ENCODE results near the gene HYAL3.
"Not testable (repeated sequence)": the region's sequence is repeated elsewhere in the genome, so short reads cannot be mapped to it uniquely, and the experiment has no call there.

HYAL3 gene

GRCh38 chr3:50288387-50289007, 10.7 kb downstream of the HYAL3 start:
- no peak for DNase-seq

GRCh38 chr3:50287262-50287661, 11.9 kb downstream of the HYAL3 start:
- DNase-seq = no peak

- no peak for DNase-seq
Measured at GRCh38 chr3:50286322-50287227, 12.6 kb downstream of the HYAL3 start.

DNA sequence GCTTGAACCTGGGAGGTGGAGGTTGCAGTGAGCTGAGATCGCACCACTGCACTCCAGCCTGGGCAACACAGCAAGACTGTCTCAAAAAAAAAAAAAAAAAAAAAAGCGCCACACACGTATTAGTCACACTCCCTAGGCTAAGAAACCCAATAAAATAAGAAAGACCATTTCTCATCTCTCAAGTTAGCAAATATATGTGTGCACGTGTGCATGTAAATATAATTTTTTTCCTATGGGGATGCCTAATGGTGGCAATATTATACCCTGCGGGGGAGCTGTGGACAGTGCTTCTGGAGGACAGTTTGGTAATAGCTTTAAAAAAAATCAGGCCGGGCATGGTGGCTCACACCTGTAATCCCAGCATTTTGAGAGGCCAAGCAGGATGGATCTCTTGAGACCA, 15.1 kb downstream of the HYAL3 start:
- DNase-seq = not testable (repeated sequence)

- no peak for DNase-seq
Measured at GRCh38 chr3:50279255-50280016, 19.8 kb downstream of the HYAL3 start.

- DNase-seq = no peak
Measured at GRCh38 chr3:50278880-50279224, 20.4 kb downstream of the HYAL3 start, which contains the start of gene LSMEM2. Gene LSMEM2, plus strand, starts transcription at chr3:50279087. Its CDS starts 27 bp downstream, at chr3:50279114.

DNA sequence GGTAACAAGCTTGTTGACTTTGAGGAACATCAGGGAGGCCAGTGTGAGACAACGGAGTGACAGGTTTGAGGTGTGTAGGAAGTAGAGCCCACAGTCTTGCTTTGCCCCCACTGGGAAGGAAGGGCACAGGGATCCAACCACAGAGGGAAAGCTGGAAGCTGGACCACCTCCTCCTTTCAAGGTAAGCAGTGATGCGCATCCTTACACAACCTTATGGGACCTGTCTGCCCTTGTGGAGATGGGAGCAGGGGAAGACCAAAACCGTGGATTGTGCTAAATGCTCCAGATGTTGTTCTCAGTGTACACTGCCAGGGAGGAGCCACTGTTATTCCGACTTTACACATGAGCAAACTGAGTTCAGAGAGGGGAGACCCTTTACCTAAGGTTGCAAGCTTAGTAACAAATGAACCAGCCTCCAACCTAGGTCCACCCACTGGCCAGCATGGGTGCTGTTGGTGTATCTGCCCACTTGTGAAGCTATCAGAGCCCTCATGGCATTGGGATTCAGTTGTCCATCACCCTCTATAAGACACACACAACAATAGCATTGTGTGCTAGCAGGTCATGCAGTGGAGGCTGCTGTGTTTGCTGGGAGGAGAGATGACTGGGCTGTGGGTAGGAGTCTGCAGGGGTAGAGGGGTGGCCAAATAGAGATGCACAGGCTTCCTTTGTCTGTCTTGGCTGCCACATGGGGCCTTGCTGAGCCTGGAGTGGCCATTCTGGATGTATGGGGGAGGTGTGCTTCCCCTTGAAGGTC, 20.9 kb downstream of the HYAL3 start:
- DNase-seq = no peak

- no peak for DNase-seq
Measured at GRCh38 chr3:50276762-50277101, 22.5 kb downstream of the HYAL3 start.

DNA sequence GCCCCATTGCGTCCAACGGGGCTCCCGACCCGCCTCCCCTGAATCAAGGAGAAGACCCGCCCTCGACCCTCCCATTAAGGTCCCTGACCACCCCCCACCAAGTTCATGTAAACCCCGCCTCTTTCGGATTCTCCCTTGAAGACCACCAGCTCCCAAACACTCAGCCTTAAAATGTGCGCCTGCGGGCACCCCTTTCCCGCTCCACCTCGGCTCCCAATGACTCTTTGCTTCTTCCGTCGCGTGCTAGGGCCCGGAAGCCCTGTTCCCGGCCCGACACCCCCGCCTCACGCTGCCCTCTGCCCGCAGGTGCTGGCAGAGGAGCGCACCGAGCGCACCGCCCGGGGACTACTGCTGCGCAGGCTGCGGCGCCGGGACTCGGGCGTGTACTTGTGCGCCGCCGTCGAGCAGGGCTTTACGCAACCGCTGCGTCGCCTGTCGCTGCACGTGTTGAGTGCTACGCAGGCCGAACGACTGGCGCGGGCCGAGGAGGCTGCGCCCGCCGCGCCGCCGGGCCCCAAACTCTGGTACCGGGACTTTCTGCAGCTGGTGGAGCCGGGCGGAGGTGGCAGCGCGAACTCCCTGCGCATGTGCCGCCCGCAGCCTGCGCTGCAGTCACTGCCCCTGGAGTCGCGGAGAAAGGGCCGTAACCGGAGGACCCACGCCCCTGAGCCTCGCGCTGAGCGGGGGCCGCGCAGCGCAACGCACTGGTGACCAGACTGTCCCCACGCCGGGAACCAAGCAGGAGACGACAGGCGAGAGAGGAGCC, 23.0 kb downstream of the HYAL3 start:
- DNase-seq = no peak

DNA sequence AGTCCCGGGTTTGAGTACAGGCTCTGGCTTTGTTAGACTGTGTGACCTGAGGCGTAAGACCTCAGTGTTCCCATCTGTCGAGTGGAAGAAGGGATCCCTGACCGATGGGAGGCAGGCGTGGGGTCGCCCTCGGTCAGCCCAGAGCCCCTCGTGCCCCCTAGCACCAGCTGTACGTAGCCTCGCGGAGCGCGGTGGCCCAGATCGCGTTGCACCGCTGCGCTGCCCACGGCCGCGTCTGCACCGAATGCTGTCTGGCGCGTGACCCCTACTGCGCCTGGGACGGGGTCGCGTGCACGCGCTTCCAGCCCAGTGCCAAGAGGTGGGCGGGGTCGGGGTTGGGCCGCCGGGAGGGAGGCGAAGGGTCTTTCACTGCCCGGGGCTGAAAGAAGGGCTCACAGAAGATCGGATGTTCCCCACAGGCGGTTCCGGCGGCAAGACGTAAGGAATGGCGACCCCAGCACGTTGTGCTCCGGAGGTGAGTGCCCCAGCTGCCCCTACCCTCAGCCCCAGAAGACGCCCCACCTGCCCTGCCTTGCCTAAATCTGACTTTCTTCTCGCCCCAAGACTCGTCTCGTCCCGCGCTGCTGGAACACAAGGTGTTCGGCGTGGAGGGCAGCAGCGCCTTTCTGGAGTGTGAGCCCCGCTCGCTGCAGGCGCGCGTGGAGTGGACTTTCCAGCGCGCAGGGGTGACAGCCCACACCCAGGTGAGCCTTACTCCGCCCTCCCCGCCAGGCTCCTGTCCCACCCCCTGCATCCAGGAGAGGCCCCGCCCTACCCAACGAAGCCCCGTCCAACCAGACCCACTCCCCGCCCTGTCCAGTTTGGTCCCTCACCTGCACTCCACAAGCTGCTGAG, 23.8 kb downstream of the HYAL3 start:
- DNase-seq = no peak

DNA sequence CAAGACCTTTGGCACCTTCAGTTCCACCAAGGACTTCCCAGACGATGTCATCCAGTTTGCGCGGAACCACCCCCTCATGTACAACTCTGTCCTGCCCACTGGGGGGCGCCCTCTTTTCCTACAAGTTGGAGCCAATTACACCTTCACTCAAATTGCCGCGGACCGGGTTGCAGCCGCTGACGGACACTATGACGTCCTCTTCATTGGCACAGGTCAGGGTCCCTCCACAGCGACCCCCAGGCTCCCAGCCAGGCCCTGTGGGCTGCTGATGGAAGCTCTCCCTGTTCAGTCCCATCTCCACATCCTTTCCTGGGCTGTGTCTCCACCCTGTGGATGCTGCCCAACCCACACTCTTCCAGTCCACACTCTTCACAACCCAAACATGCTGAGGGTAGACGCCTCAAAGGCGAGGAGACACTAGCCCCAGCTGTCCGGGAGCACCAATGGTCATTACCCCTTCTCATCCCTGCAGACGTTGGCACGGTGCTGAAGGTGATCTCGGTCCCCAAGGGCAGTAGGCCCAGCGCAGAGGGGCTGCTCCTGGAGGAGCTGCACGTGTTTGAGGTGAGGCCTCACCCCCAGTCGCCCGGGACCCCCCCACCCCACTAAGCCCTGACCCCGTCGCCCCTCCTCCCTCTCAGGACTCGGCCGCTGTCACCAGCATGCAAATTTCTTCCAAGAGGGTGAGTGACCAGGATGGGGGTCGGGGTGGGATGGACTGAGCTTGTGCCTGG, 24.7 kb downstream of the HYAL3 start:
- peak; percentile 54 to 64 for DNase-seq

GRCh38 chr3:50273689-50274065, 25.5 kb downstream of the HYAL3 start:
- DNase-seq = no peak

GRCh38 chr3:50272911-50273688, 26.1 kb downstream of the HYAL3 start:
- peak; percentile 61 to 99 for DNase-seq

- DNase-seq = not testable (repeated sequence)
Measured at GRCh38 chr3:50272538-50272910, 26.7 kb downstream of the HYAL3 start.

GRCh38 chr3:50271314-50271936, 27.8 kb downstream of the HYAL3 start:
- no peak for DNase-seq

DNA sequence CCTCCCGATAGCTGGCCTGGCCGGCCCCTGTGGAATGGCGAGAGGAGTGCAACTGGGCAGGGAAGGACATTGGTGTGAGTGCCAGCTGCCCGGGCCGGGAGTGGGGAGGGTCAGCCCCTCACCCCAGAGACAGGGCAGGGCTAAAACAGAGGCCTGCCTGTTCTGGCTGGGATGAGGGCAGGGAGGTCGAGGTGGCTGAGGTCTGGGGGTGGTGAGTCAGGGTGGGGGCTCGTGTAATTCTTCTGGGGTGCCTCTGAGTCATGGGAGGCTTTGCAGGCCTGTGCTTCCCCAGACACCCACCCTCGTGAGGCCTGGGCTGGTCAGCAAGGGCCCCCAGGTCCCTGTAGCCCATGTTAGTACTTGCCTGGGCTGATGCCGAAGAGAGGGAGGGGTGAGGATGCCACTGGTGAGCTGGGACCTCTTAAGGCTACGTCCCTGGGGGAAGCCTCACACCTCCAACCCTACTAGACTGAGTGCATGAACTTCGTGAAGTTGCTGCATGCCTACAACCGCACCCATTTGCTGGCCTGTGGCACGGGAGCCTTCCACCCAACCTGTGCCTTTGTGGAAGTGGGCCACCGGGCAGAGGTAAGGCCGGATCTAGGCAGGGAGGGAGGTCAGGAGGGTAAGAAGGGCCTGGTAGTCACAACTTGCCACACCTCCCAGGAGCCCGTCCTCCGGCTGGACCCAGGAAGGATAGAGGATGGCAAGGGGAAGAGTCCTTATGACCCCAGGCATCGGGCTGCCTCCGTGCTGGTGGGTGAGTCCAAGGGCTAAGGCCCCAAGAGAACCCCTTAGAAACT, 28.6 kb downstream of the HYAL3 start:
- DNase-seq = no peak

DNA sequence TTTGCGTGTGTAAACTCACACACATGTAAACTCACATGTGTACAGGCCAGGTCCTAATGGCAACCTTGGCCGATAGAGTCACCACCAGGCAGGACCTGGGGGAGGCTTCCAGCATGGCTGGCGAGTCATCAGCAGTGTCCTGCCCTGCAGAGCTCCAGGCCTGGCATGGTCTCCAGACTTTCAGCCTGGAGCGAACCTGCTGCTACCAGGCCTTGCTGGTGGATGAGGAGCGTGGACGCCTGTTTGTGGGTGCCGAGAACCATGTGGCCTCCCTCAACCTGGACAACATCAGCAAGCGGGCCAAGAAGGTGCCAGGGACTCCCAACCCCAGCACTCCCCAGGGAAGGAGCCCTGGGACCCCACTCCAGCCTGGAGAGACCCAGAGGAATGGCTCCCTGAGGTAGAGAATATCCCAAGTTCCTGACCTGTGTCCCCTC, 29.2 kb downstream of the HYAL3 start:
- DNase-seq = no peak

DNA sequence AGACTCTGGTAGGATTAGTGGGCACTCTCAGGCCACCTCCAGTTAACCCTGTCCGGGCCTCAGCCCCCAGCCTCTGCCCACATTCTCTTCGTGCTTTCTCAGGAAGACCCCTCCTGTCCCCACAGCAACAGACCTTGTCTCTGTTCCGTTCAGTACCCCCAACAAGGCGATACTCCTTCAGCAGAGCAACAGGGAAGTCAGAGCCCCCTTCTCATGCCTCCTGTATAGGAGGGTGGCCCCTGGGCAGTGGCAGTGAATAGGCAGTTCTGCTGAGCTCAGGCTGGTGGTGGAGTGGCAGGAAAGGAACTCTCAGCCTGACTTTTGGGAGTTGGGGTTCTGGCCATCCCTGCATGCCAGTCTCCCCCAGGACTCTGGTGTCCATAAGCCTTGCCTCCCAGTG, 29.7 kb downstream of the HYAL3 start:
- DNase-seq = no peak
